Stimulated activated CD4-positive, alpha-beta T cell treated with anti-CD3 and anti-CD28 coated beads, Interleukin-1b, Interleukin-23, amount 100 ng/mL, for 48 hours (primary cell): ENCODE results near the gene UFSP1.
"Not testable (repeated sequence)": the region's sequence is repeated elsewhere in the genome, so short reads cannot be mapped to it uniquely, and the experiment has no call there.

Source experiments
- DNase-seq: peaks from one replicate; pipeline ENCODE4 v3.0.0-alpha.2; 2020

Gene UFSP1

GRCh38 chr7:100888988-100889750 lies at the start of gene UFSP1:
Gene UFSP1, minus strand, starts transcription at chr7:100889715. Its CDS starts 444 bp downstream, at chr7:100889271.
- DNase-seq, result no peak

- not testable (repeated sequence) for DNase-seq
These were observed 46.7 kb upstream of the UFSP1 start for GRCh38 chr7:100936167-100936566.

- not testable (repeated sequence) for DNase-seq
These were observed 45.9 kb upstream of the UFSP1 start for GRCh38 chr7:100935381-100935780.

GRCh38 chr7:100933734-100934133 lies 44.2 kb upstream of the UFSP1 start:
- DNase-seq, result no peak

- DNase-seq, result no peak
These were observed 40.3 kb upstream of the UFSP1 start for GRCh38 chr7:100929808-100930174.

- not testable (repeated sequence) for DNase-seq
These were observed 34.1 kb upstream of the UFSP1 start for GRCh38 chr7:100923616-100924015.

- no peak for DNase-seq
These were observed 31.5 kb upstream of the UFSP1 start for GRCh38 chr7:100921039-100921438.

GRCh38 chr7:100919779-100920437 lies 30.4 kb upstream of the UFSP1 start:
- not testable (repeated sequence) for DNase-seq

- not testable (repeated sequence) for DNase-seq
These were observed 29.8 kb upstream of the UFSP1 start for GRCh38 chr7:100919335-100919734.

- peak; percentile 11 for DNase-seq
These were observed 25.4 kb upstream of the UFSP1 start for GRCh38 chr7:100914879-100915447.

GRCh38 chr7:100914208-100914878 lies 24.8 kb upstream of the UFSP1 start:
- no peak for DNase-seq

- DNase-seq, result no peak
These were observed 22.0 kb upstream of the UFSP1 start for GRCh38 chr7:100911484-100911883.

- not testable (repeated sequence) for DNase-seq
These were observed 20.9 kb upstream of the UFSP1 start for GRCh38 chr7:100910443-100910842.

GRCh38 chr7:100908512-100908911 lies 19.0 kb upstream of the UFSP1 start:
- DNase-seq, result no peak

- DNase-seq, result no peak
These were observed 13.1 kb upstream of the UFSP1 start for GRCh38 chr7:100902638-100903037.

GRCh38 chr7:100901921-100902332 lies 12.4 kb upstream of the UFSP1 start:
- no peak for DNase-seq

- no peak for DNase-seq
These were observed 11.5 kb upstream of the UFSP1 start for GRCh38 chr7:100900978-100901377.

- DNase-seq, result no peak
These were observed 9.9 kb upstream of the UFSP1 start for GRCh38 chr7:100899432-100899831.

- DNase-seq, result no peak
These were observed 8.4 kb upstream of the UFSP1 start for GRCh38 chr7:100897772-100898454.

GRCh38 chr7:100896732-100897608 lies 7.5 kb upstream of the UFSP1 start:
- peak; percentile 50 for DNase-seq

GRCh38 chr7:100895956-100896731 lies 6.6 kb upstream of the UFSP1 start:
- DNase-seq, result no peak
